Lower leg skin (tissue), 4 donors: ENCODE results near the gene SUGCT. TPM values are rescaled to one million over a fixed set of nuclear protein-coding genes. Genes with fewer than 3 reads are reported as not detected.

Source experiments
- DNase-seq, 2 donors: peaks; one replicate each; pipeline ENCODE4 v3.0.0-alpha.2; 2019; ENCODE audit warnings: low spot score in 2 of 2
- H3K4me3 ChIP-seq: fragments of 200-600 bp; sonication (generic); 2 replicates; pipeline ENCODE4 v1.5.1; 2017; ENCODE audit warnings: mild to moderate bottlenecking, low read depth; ENCODE audit not compliant: poor library complexity, severe bottlenecking
- CTCF ChIP-seq, 3 donors: fragments of 450-650 bp; IDR thresholded peaks; one replicate each; pipeline ENCODE4 v1.5.1; 2016; ENCODE audit warnings: antibody characterized with exemption in 3 of 3, mild to moderate bottlenecking in 3 of 3, moderate library complexity in 2 of 3
- POLR2A ChIP-seq, 2 donors: fragments of 450-650 bp; IDR thresholded peaks; one replicate each; pipeline ENCODE4 v1.6.1; 2016 to 2017; ENCODE audit warnings: antibody characterized with exemption in 2 of 2, mild to moderate bottlenecking in 1 of 2, moderate library complexity in 1 of 2
- WGBS, 2 donors: methylation state at CpG; one replicate each; pipeline ENCODE4 v1.1.5; 2018; 5-methylcytosine and 5-hydroxymethylcytosine counted together
- intact Hi-C: fragments of 100-400 bp; cut with DNase I; formaldehyde crosslinking; loops from one replicate; pipeline ENCODE4 v1.15.0; 2023; ENCODE audit warnings: low total_unique reads
- total RNA-seq, 4 donors: library from RNA; depleted of rRNA; stranded (reverse); fragments of >200 nt; gene quantifications; one replicate each; pipeline ENCODE4 v1.1.0, GENCODE V29; 2016

SUGCT gene
- total RNA-seq, 4 donors from 2014 or later = 0.49 to 1.6 (median 0.59) TPM; not detected in 1

GRCh38 chr7:40840990-40841389 is 706.2 kb downstream of the SUGCT start:
- intact Hi-C loops = no loop called here
- H3K4me3 ChIP-seq = no peak overlapping the region
- no peak for DNase-seq
- TF ChIP-seq POLR2A (IDR thresholded peaks at IDR 0.05) = no peak
- no peak for TF ChIP-seq CTCF (IDR thresholded peaks at IDR 0.05)

GRCh38 chr7:40842641-40843040 is 707.8 kb downstream of the SUGCT start:
- intact Hi-C loops = no loop called here
- no peak for DNase-seq
- H3K4me3 ChIP-seq = no peak overlapping the region
- no peak for TF ChIP-seq POLR2A (IDR thresholded peaks at IDR 0.05)
- TF ChIP-seq CTCF (IDR thresholded peaks at IDR 0.05) = no peak

GRCh38 chr7:40843338-40843985 is 708.7 kb downstream of the SUGCT start:
- TF ChIP-seq POLR2A (IDR thresholded peaks at IDR 0.05) = no peak
- TF ChIP-seq CTCF (IDR thresholded peaks at IDR 0.05) = no peak
- intact Hi-C loops = no loop called here
- DNase-seq = no peak
- WGBS, 2 donors = 71 to 77% methylated on average over 8 of the region's 8 CpGs
- no peak overlapping the region for H3K4me3 ChIP-seq

- H3K4me3 ChIP-seq = no peak overlapping the region
- TF ChIP-seq POLR2A (IDR thresholded peaks at IDR 0.05) = no peak
- intact Hi-C loops = no loop called here
- no peak for DNase-seq
- WGBS, 2 donors = 56 to 79% methylated on average over 6 of the region's 6 CpGs
Observed at GRCh38 chr7:40845943-40846342, 711.1 kb downstream of the SUGCT start.

GRCh38 chr7:40847921-40848320 is 713.1 kb downstream of the SUGCT start:
- intact Hi-C loops = no loop called here
- TF ChIP-seq CTCF (IDR thresholded peaks at IDR 0.05) (no peak), POLR2A (IDR thresholded peaks at IDR 0.05) (no peak)
- WGBS, 2 donors = 35 to 57% methylated on average over 2 of the region's 2 CpGs
- no peak for DNase-seq
- no peak overlapping the region for H3K4me3 ChIP-seq

GRCh38 chr7:40848541-40849221 is 713.9 kb downstream of the SUGCT start:
- no peak overlapping the region for H3K4me3 ChIP-seq
- no peak for TF ChIP-seq CTCF (IDR thresholded peaks at IDR 0.05)
- TF ChIP-seq POLR2A (IDR thresholded peaks at IDR 0.05) = no peak
- DNase-seq = no peak
- WGBS, 2 donors = 97 to 98% methylated on average over 3 of the region's 3 CpGs
- intact Hi-C loops = no loop called here
